Small intestine (tissue), 7 donors: ENCODE data around the gene SPDYA. TPM values are rescaled to one million over a fixed set of nuclear protein-coding genes. Genes with fewer than 3 reads are reported as not detected.
"Not testable (repeated sequence)": the region's sequence is repeated elsewhere in the genome, so short reads cannot be mapped to it uniquely, and the experiment has no call there.

Source experiments
- DNase-seq, 2 donors: peaks; one replicate each; pipeline versions ENCODE4 v3.0.0 to v3.0.0-alpha.2; 2013
- FAIRE-seq: peaks from 2 replicates; lab custom pipeline; 2012; peaks lifted over from hg19 to GRCh38; lab: Jason Lieb, UNC
- H3K27ac ChIP-seq, 3 donors: one replicate each; pipeline ENCODE4 v1.5.1; 2013; ENCODE audit warnings: low read length in 2 of 3, mild to moderate bottlenecking in 2 of 3, control low read depth in 1 of 3, inconsistent platforms in 1 of 3, low read depth in 1 of 3, moderate library complexity in 1 of 3
- H3K27me3 ChIP-seq, 3 donors: one replicate each; pipeline ENCODE4 v1.6.1; 2013; ENCODE audit warnings: low read length in 3 of 3, inconsistent platforms in 1 of 3; ENCODE audit not compliant: control insufficient read depth in 3 of 3, insufficient read depth in 3 of 3
- H3K36me3 ChIP-seq, 3 donors: one replicate each; pipeline ENCODE4 v1.6.1; 2013; ENCODE audit warnings: low read length in 3 of 3, inconsistent platforms in 1 of 3, low read depth in 1 of 3, mild to moderate bottlenecking in 1 of 3, moderate library complexity in 1 of 3; ENCODE audit not compliant: control insufficient read depth in 3 of 3, insufficient read depth in 2 of 3
- H3K4me1 ChIP-seq, 3 donors: one replicate each; pipeline ENCODE4 v1.6.1; 2013; ENCODE audit warnings: low read length in 2 of 3, inconsistent platforms in 1 of 3, low read depth in 1 of 3, mild to moderate bottlenecking in 1 of 3, moderate library complexity in 1 of 3; ENCODE audit not compliant: control insufficient read depth in 3 of 3, insufficient read depth in 2 of 3
- H3K4me3 ChIP-seq, 3 donors: one replicate each; pipeline ENCODE4 v1.5.1; 2013; ENCODE audit warnings: low read length in 3 of 3, control low read depth in 1 of 3, inconsistent platforms in 1 of 3, low read depth in 1 of 3, mild to moderate bottlenecking in 1 of 3, moderate library complexity in 1 of 3
- H3K9me3 ChIP-seq, 2 donors: one replicate each; pipeline ENCODE4 v1.6.1; 2013; ENCODE audit warnings: low read depth in 1 of 2, low read length in 1 of 2; ENCODE audit not compliant: control insufficient read depth in 2 of 2, insufficient read depth in 1 of 2
- WGBS, 3 donors: extraction: QIAGEN DNeasy Blood & Tissue Kit; methylation state at CpG; one replicate each; pipeline ENCODE4 v1.1.7; 2013; 5-methylcytosine and 5-hydroxymethylcytosine counted together
- polyA plus RNA-seq, 4 donors: library from polyadenylated mRNA; stranded (reverse) in 3 of 4; unstranded in 1 of 4; fragments of 200-250 nt in 3 of 4; fragments of 120-200 nt in 1 of 4; gene quantifications; one replicate each; pipeline versions ENCODE4 v1.2.1 to v1.2.3, GENCODE V29; 2013
- donor health status: healthy with polysubstance abuse.
- donor health status: control.
- donor health status: control.
- donor health status: Bipolar disorder and iron deficiency.
- donor health status: healthy.

SPDYA gene
- polyA plus RNA-seq, 4 donors: 0.06 to 2.4 TPM; not detected in 2

- H3K9me3 ChIP-seq: peaks cover 0 to 4% of the 10 kb centered on the region in 2 donors
- H3K4me1 ChIP-seq: peaks cover 0 to 2% (median 0%) of the 10 kb centered on the region in 3 donors
- peaks cover 0 to 8% (median 0%) of the 10 kb centered on the region in 3 donors for H3K36me3 ChIP-seq
- H3K27ac ChIP-seq: no peak overlapping the region
- FAIRE-seq (no peak), DNase-seq (no peak)
- WGBS, 3 donors: 75 to 92% (median 84%) methylated on average over 2 of the region's 2 CpGs
- H3K4me3 ChIP-seq: no peak overlapping the region
- no peaks in the 10 kb centered on the region for H3K27me3 ChIP-seq
Measured at GRCh38 chr2:28772351-28772750, 38.3 kb upstream of the SPDYA start.

- FAIRE-seq (no peak), DNase-seq (no peak)
- H3K27ac ChIP-seq: no peak overlapping the region
- WGBS, 3 donors: 79 to 86% (median 82%) methylated on average over 6 of the region's 6 CpGs
- no peak overlapping the region for H3K4me3 ChIP-seq
- H3K36me3 ChIP-seq: peaks cover 4 to 20% (median 4%) of the 10 kb centered on the region in 3 donors
- no peaks in the 10 kb centered on the region for H3K9me3 ChIP-seq
- no peaks in the 10 kb centered on the region for H3K27me3 ChIP-seq
- no peaks in the 10 kb centered on the region for H3K4me1 ChIP-seq
Measured at GRCh38 chr2:28776471-28776870, 34.2 kb upstream of the SPDYA start.

- H3K27me3 ChIP-seq: no peaks in the 10 kb centered on the region
- no peak overlapping the region for H3K4me3 ChIP-seq
- H3K36me3 ChIP-seq: peaks cover 4 to 20% (median 6%) of the 10 kb centered on the region in 3 donors
- DNase-seq (no peak), FAIRE-seq (no peak)
- 93 to 95% (median 94%) methylated on average over 5 of the region's 5 CpGs for WGBS, 3 donors
- no peaks in the 10 kb centered on the region for H3K4me1 ChIP-seq
- no peak overlapping the region for H3K27ac ChIP-seq
- H3K9me3 ChIP-seq: no peaks in the 10 kb centered on the region
Measured at GRCh38 chr2:28778392-28778791, 32.2 kb upstream of the SPDYA start.

DNA sequence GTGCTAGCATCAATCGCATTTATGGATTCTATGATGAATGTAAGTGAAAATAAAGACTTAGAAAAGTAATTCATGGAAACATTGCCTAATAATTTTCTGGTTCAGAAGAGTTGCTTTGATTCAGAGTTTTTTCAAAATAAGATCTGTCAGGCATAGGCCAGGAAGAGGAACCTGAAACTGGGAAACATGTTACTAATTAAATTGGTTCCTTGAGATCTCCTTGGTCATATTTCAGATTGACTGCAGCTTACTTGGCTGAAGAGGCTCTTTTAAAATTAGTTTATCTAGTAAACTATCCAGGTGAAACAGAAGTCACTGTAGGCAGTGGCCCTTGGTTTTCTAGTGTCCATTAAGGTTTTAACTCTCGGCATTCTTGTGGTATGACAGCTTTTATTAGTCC is 31.6 kb upstream of the SPDYA start:
- H3K36me3 ChIP-seq: peaks cover 4 to 22% (median 6%) of the 10 kb centered on the region in 3 donors
- 92 to 99% (median 96%) methylated on average over 2 of the region's 2 CpGs for WGBS, 3 donors
- H3K4me3 ChIP-seq: no peak overlapping the region
- no peak for FAIRE-seq
- H3K27ac ChIP-seq: no peak overlapping the region
- H3K27me3 ChIP-seq: no peaks in the 10 kb centered on the region
- DNase-seq: no peak
- H3K9me3 ChIP-seq: no peaks in the 10 kb centered on the region
- H3K4me1 ChIP-seq: no peaks in the 10 kb centered on the region

- no peaks in the 10 kb centered on the region for H3K27me3 ChIP-seq
- H3K4me3 ChIP-seq: no peak overlapping the region
- H3K27ac ChIP-seq: no peak overlapping the region
- H3K36me3 ChIP-seq: peaks cover 5 to 31% (median 11%) of the 10 kb centered on the region in 3 donors
- DNase-seq: no peak
- no peaks in the 10 kb centered on the region for H3K4me1 ChIP-seq
- 87 to 90% (median 88%) methylated on average over 2 of the region's 2 CpGs for WGBS, 3 donors
- H3K9me3 ChIP-seq: no peaks in the 10 kb centered on the region
- FAIRE-seq: no peak
Measured at GRCh38 chr2:28780496-28780895, 30.1 kb upstream of the SPDYA start.

- no peak for FAIRE-seq
Measured at GRCh38 chr2:28782423-28782822, 28.2 kb upstream of the SPDYA start.

GRCh38 chr2:28784570-28784969 is 26.1 kb upstream of the SPDYA start:
- not testable (repeated sequence) for DNase-seq, FAIRE-seq, H3K27me3 ChIP-seq, H3K9me3 ChIP-seq, H3K4me3 ChIP-seq, H3K27ac ChIP-seq, H3K4me1 ChIP-seq
- H3K36me3 ChIP-seq: peaks cover 10 to 46% (median 21%) of the 10 kb centered on the region in 3 donors
- WGBS, 3 donors: 91 to 95% (median 91%) methylated on average over 7 of the region's 7 CpGs

More at GRCh38 chr2:28782423-28782822, 28.2 kb upstream of the SPDYA start:
- Histone ChIP-seq H3K27me3 (no peaks in the 10 kb centered on the region), H3K27ac (no peak overlapping the region), H3K9me3 (no peaks in the 10 kb centered on the region), H3K4me3 (no peak overlapping the region), H3K4me1 (no peaks in the 10 kb centered on the region), H3K36me3 (peaks cover 7 to 44% (median 13%) of the 10 kb centered on the region in 3 donors)
- no peak for DNase-seq
- WGBS, 3 donors: 61 to 81% (median 62%) methylated on average over 3 of the region's 3 CpGs

DNA sequence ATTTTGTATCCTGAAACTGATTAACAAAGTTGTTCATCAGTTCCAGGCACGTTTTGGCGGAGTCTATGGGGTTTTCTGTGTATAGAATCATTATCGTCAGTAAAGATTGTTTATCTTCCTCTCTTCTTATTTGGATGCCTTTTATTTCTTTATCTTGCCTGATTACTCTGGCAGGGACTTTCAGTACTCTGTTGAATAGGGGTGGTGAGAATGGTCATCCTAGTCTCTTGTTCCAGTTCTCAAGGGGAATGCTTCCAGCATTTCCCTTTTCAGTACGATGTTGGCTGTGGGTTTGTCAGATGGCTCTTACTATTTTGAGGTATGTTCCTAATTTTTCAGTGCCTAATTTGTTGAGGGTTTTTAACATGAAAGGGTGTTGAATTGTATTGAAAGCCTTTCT is 14.0 kb upstream of the SPDYA start:
- H3K9me3 ChIP-seq: peaks cover 0 to 3% of the 10 kb centered on the region in 2 donors
- 81 to 88% (median 81%) methylated on average over 4 of the region's 4 CpGs for WGBS, 3 donors
- no peaks in the 10 kb centered on the region for H3K4me1 ChIP-seq
- FAIRE-seq: no peak
- no peak overlapping the region for H3K4me3 ChIP-seq
- no peak for DNase-seq
- no peaks in the 10 kb centered on the region for H3K27me3 ChIP-seq
- H3K27ac ChIP-seq: no peak overlapping the region
- H3K36me3 ChIP-seq: peaks cover 7 to 15% (median 9%) of the 10 kb centered on the region in 3 donors

GRCh38 chr2:28801726-28802125 is 8.9 kb upstream of the SPDYA start:
- no peak for DNase-seq
- Histone ChIP-seq H3K27me3 (no peaks in the 10 kb centered on the region), H3K36me3 (peaks cover 0 to 17% (median 3%) of the 10 kb centered on the region in 3 donors), H3K4me3 (no peak overlapping the region), H3K4me1 (no peaks in the 10 kb centered on the region), H3K27ac (no peak overlapping the region), H3K9me3 (no peaks in the 10 kb centered on the region)
- 88 to 90% (median 88%) methylated on average over 3 of the region's 3 CpGs for WGBS, 3 donors
- no peak for FAIRE-seq
